Activated CD4-positive, alpha-beta T cell treated with anti-CD3 and anti-CD28 coated beads, Interleukin-2, Interleukin-6, amounts not matched to agents 100 ng/mL and 50 ng/mL, durations not matched to agents 16 hours and 8 hours (primary cell): ENCODE results near the gene IQCH.
"Not testable (repeated sequence)": the region's sequence is repeated elsewhere in the genome, so short reads cannot be mapped to it uniquely, and the experiment has no call there.

Experiments
- DNase-seq: peaks from one replicate; pipeline ENCODE4 v3.0.0-alpha.2; 2020

Gene IQCH

DNA sequence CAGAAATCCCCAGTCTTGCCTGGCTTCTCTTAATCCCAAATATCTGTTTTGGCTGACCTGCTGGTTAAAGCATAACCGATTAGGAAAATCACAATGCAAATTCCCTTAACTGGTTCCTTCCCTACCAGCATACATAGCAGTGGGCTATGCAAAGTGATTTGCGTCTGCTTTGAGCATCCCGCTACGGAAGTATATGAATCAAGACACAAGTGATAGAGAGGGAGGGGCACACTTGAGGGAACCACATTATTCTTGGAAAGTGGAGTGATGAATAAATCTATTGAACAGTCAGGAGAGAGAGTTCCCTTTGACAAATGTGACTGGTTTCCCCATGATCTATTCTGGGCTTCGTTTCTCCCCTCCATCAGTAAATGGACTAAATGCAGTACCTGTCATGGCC, 146.8 kb downstream of the IQCH start:
- DNase-seq, result no peak

DNA sequence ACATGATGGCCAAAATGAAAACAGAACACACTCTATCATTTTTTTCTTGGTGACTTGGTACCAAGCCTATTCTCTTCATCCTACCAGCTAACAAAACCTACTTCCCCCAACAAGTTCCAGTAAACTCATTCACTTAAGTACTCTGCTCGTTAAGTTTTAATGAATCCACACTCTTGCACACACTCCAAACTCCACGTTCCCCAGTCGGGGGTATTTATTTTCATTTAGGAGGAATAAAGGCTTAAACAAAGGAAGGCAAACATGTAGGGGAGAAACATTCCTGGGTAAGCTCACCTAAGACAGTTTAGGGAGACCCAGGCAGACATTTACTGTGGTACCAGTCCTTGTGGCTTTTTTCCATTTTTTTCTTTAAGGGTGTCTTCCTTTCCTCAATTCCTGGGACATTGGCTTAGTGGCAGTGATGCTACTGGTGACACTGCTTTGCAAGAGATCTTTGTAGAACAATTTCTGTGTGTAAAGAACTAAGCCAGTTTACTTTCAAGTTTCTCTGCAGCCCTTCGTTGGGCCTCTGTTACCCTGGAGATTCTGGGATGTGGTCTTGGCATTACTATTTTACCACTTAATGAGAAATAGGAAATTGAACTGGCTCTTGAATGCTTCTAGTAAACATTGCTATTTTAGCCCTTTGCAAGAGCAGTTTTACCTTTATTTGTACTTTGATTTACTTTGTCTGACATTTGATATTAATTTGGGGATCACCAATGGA, 149.0 kb downstream of the IQCH start:
- DNase-seq, result no peak

- DNase-seq, result no peak
These were observed 150.9 kb downstream of the IQCH start for GRCh38 chr15:67405208-67406191.

DNA sequence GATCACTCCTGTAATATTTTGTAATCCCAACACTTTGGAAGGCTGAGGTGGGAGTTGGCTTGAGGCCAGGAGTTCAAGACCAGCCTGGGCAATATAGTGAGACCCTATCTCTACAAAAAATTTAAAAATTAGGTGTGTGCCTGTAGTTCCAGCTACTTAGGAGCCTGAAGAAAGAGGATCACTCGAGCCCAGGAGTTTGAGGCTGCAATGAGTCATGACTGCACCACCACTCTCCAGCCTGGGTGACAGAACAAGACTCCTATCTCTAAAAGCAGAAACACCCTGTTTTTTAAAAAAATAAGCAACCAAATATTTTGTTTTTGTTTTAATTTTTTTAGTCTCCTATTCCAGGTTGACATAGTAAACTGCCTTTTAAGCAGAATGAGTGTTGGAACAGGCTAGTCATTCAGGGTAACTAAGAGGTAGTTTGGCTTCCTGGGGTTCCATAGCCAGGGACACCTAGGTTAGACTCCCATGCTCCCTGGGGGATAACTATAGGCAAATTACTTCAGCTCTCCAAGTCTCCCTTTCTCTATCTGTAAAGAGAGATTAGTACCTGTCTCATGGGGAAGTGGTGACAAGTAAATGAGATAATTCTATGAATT, 151.8 kb downstream of the IQCH start:
- DNase-seq, result no peak

- no peak for DNase-seq
These were observed 153.2 kb downstream of the IQCH start for GRCh38 chr15:67407786-67408185.

- no peak for DNase-seq
These were observed 154.6 kb downstream of the IQCH start for GRCh38 chr15:67409175-67409574.

DNA sequence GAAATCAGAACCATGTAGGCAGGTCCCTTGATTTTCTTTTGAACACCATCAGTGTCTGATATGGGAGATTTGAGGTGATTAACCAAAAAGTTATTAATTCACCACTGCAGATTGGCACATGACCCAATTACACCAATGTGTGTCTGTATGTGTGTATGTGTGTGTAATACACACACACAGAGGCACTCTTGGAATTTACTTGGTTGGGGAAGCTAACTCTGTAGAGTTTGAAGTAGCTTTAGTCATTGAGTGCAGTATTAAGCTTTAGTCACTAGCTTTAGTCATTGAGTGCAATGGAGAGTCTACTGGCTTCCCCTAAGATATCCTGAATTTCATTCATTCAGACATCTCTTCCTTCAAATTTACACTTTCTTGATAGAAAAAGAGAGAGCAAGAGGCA, 156.9 kb downstream of the IQCH start:
- DNase-seq, result no peak

DNA sequence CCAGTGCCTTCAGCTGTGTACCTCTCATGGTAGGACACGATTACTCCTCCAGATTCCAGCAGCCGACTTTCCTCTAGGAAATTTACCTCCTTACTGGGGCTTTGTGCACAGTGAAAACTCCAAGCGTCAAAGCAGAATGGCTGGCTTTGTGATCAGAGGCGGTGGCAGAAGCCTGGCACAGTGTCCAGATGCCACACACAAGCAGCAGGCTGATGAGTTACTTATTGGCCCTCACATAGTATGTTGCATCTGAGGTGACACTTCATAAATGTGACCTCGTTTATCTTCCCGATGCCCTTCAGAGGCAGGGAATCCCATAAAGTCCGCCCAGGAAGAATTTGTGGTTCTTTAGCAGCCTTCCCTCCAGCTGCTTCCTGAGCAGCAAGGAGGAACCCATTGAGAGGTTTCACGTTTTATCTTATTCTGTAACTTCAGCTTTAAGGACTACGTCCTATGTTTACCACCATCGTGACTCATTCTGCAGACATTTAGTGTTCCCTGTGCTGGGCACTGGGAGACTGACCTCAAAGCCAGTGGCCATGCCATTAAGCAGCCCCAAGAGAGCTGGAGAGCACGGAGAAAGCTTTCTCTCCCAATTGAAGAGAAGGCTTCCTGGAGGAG, 159.3 kb downstream of the IQCH start:
- DNase-seq, result no peak

GRCh38 chr15:67415181-67415580, 160.6 kb downstream of the IQCH start:
- no peak for DNase-seq

- no peak for DNase-seq
These were observed 162.3 kb downstream of the IQCH start for GRCh38 chr15:67416891-67417290.

DNA sequence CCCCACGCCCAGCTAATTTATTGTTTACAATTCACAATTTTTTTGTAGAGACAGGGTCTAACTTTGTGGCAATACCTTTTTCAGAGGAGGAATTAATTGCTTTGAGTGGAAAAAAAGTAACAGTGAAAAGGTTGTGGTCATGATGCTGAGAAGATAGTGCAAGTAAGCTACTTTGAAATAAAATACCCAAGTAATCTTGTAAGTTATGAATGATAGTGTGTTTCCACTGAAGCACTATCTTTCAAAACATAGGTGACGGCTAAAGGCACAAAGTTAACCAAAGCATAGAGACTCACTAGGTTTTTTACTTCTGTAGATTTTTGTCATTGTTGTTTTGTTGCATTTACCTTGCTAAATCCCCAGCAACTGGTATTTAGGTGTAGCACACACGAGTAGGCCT, 165.1 kb downstream of the IQCH start:
- DNase-seq, result no peak

- DNase-seq, result no peak
These were observed 165.6 kb downstream of the IQCH start for GRCh38 chr15:67420137-67420536.

DNA sequence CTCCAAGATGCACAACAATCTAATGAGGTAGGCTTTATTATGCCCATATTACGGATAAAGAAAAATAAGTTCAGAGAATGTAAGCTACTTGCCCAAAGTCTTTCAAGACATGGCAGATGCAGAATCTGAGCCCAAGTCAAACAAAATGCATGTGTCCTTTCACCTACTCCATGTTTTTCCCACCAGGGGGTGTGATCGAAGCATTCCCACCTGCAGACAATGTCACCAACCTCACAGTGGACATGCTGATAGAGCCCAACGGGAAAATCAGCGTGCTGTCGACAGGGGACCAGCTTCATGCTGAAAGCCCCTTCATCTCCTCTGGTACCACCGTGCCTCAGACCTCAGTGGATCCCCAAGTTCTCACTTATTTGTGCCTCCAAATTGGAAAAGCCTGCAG, 166.5 kb downstream of the IQCH start:
- no peak for DNase-seq

DNA sequence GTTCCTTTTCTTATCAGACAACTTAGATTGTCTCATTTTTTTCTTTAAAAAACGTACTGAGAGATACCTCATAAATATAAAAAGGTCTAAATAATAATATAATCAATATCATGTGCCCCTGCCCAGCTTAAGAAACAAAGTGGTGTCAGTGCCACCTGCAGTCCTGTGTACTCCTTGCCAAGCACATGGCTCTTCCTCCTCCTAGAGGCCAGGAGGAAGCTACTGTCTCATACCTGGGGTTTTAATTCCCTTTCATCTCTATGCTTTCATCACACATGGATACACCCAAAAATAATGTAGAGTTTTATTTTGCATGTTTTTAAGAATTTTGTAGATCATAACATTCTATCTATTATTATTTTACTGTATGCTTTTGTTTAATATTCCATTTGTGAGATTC, 167.7 kb downstream of the IQCH start:
- DNase-seq, result no peak

GRCh38 chr15:67433495-67434099, 179.0 kb downstream of the IQCH start:
- peak; percentile 45 for DNase-seq

- DNase-seq, result not testable (repeated sequence)
These were observed 182.0 kb downstream of the IQCH start for GRCh38 chr15:67436351-67437250.

GRCh38 chr15:67444100-67444499, 189.5 kb downstream of the IQCH start:
- DNase-seq, result no peak

DNA sequence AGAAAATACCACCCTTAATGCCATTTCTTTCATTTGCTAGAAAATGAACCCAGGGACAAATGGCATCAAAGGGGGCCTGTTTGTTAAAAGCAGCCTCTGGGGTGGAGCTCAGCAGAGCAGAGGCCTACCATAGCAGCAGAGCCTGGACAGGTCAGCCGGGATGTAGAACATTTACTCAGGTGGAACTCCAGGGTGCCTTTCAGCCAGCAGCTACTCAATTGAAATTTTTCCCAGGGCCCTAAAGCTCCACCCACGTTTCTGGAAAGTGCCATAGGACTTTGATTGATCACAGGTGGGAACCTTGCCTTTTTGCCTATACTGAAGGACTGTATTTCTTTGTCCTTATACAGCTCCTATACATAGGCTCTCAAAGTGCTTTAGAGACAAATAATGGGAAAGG, 191.9 kb downstream of the IQCH start:
- DNase-seq, result no peak

DNA sequence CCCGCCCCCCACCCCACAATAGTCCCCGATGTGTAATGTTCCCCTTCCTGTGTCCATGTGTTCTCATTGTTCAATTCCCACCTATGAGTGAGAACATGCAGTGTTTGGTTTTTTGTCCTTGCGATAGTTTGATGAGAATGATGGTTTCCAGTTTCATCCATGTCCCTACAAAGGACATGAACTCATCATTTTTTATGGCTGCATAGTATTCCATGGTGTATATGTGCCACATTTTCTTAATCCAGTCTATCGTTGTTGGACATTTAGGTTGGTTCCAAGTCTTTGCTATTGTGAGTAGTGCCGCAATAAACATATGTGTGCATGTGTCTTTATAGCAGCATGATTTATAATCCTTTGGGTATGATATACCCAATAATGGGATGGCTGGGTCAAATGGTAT, 193.8 kb downstream of the IQCH start:
- not testable (repeated sequence) for DNase-seq

GRCh38 chr15:67453703-67454102, 199.1 kb downstream of the IQCH start:
- DNase-seq, result not testable (repeated sequence)

- DNase-seq, result peak; percentile 86
These were observed 202.3 kb downstream of the IQCH start for GRCh38 chr15:67456677-67457529.
